Muscle layer of colon (tissue), 2 donors: ENCODE measurements around the gene ATP2A3.

Experiments
- H3K27ac ChIP-seq: one replicate; pipeline ENCODE4 v1.7.0; 2013; ENCODE audit warnings: low read depth, mild to moderate bottlenecking, low read length, moderate library complexity
- H3K27me3 ChIP-seq, 2 donors: one replicate each; pipeline ENCODE4 v1.7.0; 2013; ENCODE audit warnings: low read length in 2 of 2, mild to moderate bottlenecking in 2 of 2; ENCODE audit not compliant: insufficient read depth in 2 of 2, control insufficient read depth in 1 of 2
- H3K36me3 ChIP-seq: one replicate; pipeline ENCODE4 v1.7.0; 2013; ENCODE audit warnings: mild to moderate bottlenecking, low read length; ENCODE audit not compliant: insufficient read depth
- H3K4me1 ChIP-seq: one replicate; pipeline ENCODE4 v1.7.0; 2013; ENCODE audit warnings: mild to moderate bottlenecking, low read length; ENCODE audit not compliant: insufficient read depth
- H3K4me3 ChIP-seq, 2 donors: one replicate each; pipeline ENCODE4 v1.7.0; 2013; ENCODE audit warnings: low read length in 2 of 2, low read depth in 1 of 2, mild to moderate bottlenecking in 1 of 2, moderate library complexity in 1 of 2
- H3K9ac ChIP-seq: one replicate; pipeline ENCODE4 v1.7.0; 2013; ENCODE audit warnings: low read length
- H3K9me3 ChIP-seq: one replicate; pipeline ENCODE4 v1.7.0; 2013; ENCODE audit warnings: mild to moderate bottlenecking, low read length
- donor health status: abdominal sarcoma.
- donor health status: Adenocarcinoma of cecum.

The ATP2A3 gene

GRCh38 chr17:3921006-3921405, 43.2 kb downstream of the ATP2A3 start:
- no peak overlapping the region for H3K27ac ChIP-seq

GRCh38 chr17:3919123-3919624, 45.1 kb downstream of the ATP2A3 start:
- peak overlapping the region; percentile 76 for H3K27ac ChIP-seq
- no peak overlapping the region for H3K9ac ChIP-seq
- no peaks in the 10 kb centered on the region for H3K27me3 ChIP-seq
- no peak overlapping the region for H3K4me3 ChIP-seq
- no peaks in the 10 kb centered on the region for H3K4me1 ChIP-seq
- H3K9me3 ChIP-seq, result no peaks in the 10 kb centered on the region
- no peaks in the 10 kb centered on the region for H3K36me3 ChIP-seq

More at GRCh38 chr17:3921006-3921405, 43.2 kb downstream of the ATP2A3 start:
- H3K27me3 ChIP-seq, result no peaks in the 10 kb centered on the region
- no peak overlapping the region for H3K4me3 ChIP-seq
- H3K4me1 ChIP-seq, result no peaks in the 10 kb centered on the region
- H3K36me3 ChIP-seq, result no peaks in the 10 kb centered on the region
- H3K9me3 ChIP-seq, result no peaks in the 10 kb centered on the region
- H3K9ac ChIP-seq, result no peak overlapping the region

- H3K9ac ChIP-seq, result no peak overlapping the region
- no peaks in the 10 kb centered on the region for H3K27me3 ChIP-seq
- H3K27ac ChIP-seq, result peak overlapping the region; percentile 76
- no peaks in the 10 kb centered on the region for H3K36me3 ChIP-seq
- H3K4me3 ChIP-seq, result no peak overlapping the region
- H3K9me3 ChIP-seq, result no peaks in the 10 kb centered on the region
- peaks cover 3% of the 10 kb centered on the region for H3K4me1 ChIP-seq
Measured at GRCh38 chr17:3918372-3919122, 45.7 kb downstream of the ATP2A3 start.

- Histone ChIP-seq H3K4me3 (no peak overlapping the region), H3K9ac (no peak overlapping the region), H3K36me3 (no peaks in the 10 kb centered on the region), H3K4me1 (peaks cover 5% of the 10 kb centered on the region), H3K27me3 (no peaks in the 10 kb centered on the region), H3K27ac (peak overlapping the region; percentile 22), H3K9me3 (no peaks in the 10 kb centered on the region)
Measured at GRCh38 chr17:3917391-3917931, 46.8 kb downstream of the ATP2A3 start.

GRCh38 chr17:3916825-3917224, 47.4 kb downstream of the ATP2A3 start:
- Histone ChIP-seq H3K4me3 (no peak overlapping the region), H3K4me1 (peaks cover 5% of the 10 kb centered on the region), H3K27me3 (no peaks in the 10 kb centered on the region), H3K9me3 (no peaks in the 10 kb centered on the region), H3K36me3 (no peaks in the 10 kb centered on the region), H3K27ac (peak overlapping the region; percentile 68), H3K9ac (no peak overlapping the region)

GRCh38 chr17:3915995-3916696, 48.1 kb downstream of the ATP2A3 start, which contains the start of gene P2RX1:
Gene P2RX1 (minus strand): TSS chr17:3916465. CDS start chr17:3916225, 240 bp downstream.
- no peak within 1 kb of the TSS for H3K4me3 ChIP-seq
- no peaks in the 10 kb centered on the region for H3K36me3 ChIP-seq
- peak within 1 kb of the TSS; percentile 68 for H3K27ac ChIP-seq
- peaks cover 5% of the 10 kb centered on the region for H3K4me1 ChIP-seq
- H3K27me3 ChIP-seq, result no peaks in the 10 kb centered on the region
- H3K9me3 ChIP-seq, result no peaks in the 10 kb centered on the region
- no peak within 1 kb of the TSS for H3K9ac ChIP-seq

- H3K27me3 ChIP-seq, result no peaks in the 10 kb centered on the region
- peaks cover 5% of the 10 kb centered on the region for H3K4me1 ChIP-seq
- no peaks in the 10 kb centered on the region for H3K9me3 ChIP-seq
- H3K36me3 ChIP-seq, result no peaks in the 10 kb centered on the region
- no peak overlapping the region for H3K4me3 ChIP-seq
- H3K27ac ChIP-seq, result peak overlapping the region; percentile 68
- no peak overlapping the region for H3K9ac ChIP-seq
Measured at GRCh38 chr17:3915581-3915994, 48.6 kb downstream of the ATP2A3 start.

GRCh38 chr17:3914312-3914670, 49.9 kb downstream of the ATP2A3 start:
- Histone ChIP-seq H3K9me3 (no peaks in the 10 kb centered on the region), H3K27me3 (no peaks in the 10 kb centered on the region), H3K4me1 (peaks cover 5% of the 10 kb centered on the region), H3K36me3 (no peaks in the 10 kb centered on the region), H3K9ac (no peak overlapping the region), H3K27ac (peak overlapping the region; percentile 50), H3K4me3 (no peak overlapping the region)

- peaks cover 5% of the 10 kb centered on the region for H3K4me1 ChIP-seq
- no peak overlapping the region for H3K9ac ChIP-seq
- peak overlapping the region; percentile 50 for H3K27ac ChIP-seq
- no peaks in the 10 kb centered on the region for H3K9me3 ChIP-seq
- no peaks in the 10 kb centered on the region for H3K27me3 ChIP-seq
- peak overlapping the region in 1 of 2 donors; percentile 10 for H3K4me3 ChIP-seq
- no peaks in the 10 kb centered on the region for H3K36me3 ChIP-seq
Measured at GRCh38 chr17:3913531-3914311, 50.5 kb downstream of the ATP2A3 start.

GRCh38 chr17:3912827-3913226, 51.4 kb downstream of the ATP2A3 start:
- H3K36me3 ChIP-seq, result no peaks in the 10 kb centered on the region
- peaks cover 5% of the 10 kb centered on the region for H3K4me1 ChIP-seq
- no peak overlapping the region for H3K27ac ChIP-seq
- H3K4me3 ChIP-seq, result no peak overlapping the region
- H3K9ac ChIP-seq, result no peak overlapping the region
- no peaks in the 10 kb centered on the region for H3K9me3 ChIP-seq
- H3K27me3 ChIP-seq, result no peaks in the 10 kb centered on the region
